ENCODE data around the gene ECI1. TPM values are rescaled to one million over a fixed set of nuclear protein-coding genes. Genes with fewer than 3 reads are reported as not detected.

ECI1 gene
- total and polyA plus RNA-seq, 2 experiments from 2014 or later = 71.4 to 156 TPM

- no peaks in the 10 kb centered on the region for H3K36me3 ChIP-seq (replicated peaks; ENCODE audit: insufficient read depth, low read depth)
- H3K4me2 ChIP-seq = no peak overlapping the region
- no peaks in the 10 kb centered on the region for H3K4me1 ChIP-seq (ENCODE audit: insufficient read depth)
- no peaks in the 10 kb centered on the region for H3K27me3 ChIP-seq
- H3K27ac ChIP-seq = no peak overlapping the region
- no peaks in the 10 kb centered on the region for H4K20me1 ChIP-seq (ENCODE audit: insufficient read depth, poor library complexity, severe bottlenecking)
- no peak for DNase-seq (ENCODE audit: low spot score)
- 78% methylated on average over 26 of the region's 26 CpGs for WGBS (ENCODE audit: low lambda C conversion rate, missing lambda C conversion rate)
- H3K9me2 ChIP-seq (replicated peaks; ENCODE audit: insufficient read depth) = no peaks in the 10 kb centered on the region
- no peak overlapping the region for H2AFZ ChIP-seq
- no peak for TF ChIP-seq EZH2phosphoT487 (IDR thresholded peaks at IDR 0.05; ENCODE audit: low read depth, severe bottlenecking, unreplicated experiment)
- TF ChIP-seq, protein P1, sequence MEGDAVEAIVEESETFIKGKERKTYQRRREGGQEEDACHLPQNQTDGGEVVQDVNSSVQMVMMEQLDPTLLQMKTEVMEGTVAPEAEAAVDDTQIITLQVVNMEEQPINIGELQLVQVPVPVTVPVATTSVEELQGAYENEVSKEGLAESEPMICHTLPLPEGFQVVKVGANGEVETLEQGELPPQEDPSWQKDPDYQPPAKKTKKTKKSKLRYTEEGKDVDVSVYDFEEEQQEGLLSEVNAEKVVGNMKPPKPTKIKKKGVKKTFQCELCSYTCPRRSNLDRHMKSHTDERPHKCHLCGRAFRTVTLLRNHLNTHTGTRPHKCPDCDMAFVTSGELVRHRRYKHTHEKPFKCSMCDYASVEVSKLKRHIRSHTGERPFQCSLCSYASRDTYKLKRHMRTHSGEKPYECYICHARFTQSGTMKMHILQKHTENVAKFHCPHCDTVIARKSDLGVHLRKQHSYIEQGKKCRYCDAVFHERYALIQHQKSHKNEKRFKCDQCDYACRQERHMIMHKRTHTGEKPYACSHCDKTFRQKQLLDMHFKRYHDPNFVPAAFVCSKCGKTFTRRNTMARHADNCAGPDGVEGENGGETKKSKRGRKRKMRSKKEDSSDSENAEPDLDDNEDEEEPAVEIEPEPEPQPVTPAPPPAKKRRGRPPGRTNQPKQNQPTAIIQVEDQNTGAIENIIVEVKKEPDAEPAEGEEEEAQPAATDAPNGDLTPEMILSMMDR (IDR thresholded peaks at IDR 0.05; ENCODE audit: poor library complexity) = no peak
- TF ChIP-seq EZH2 (IDR thresholded peaks at IDR 0.05; ENCODE audit: borderline replicate concordance) = no peak
- no peak overlapping the region for H3K4me3 ChIP-seq
- no peaks in the 10 kb centered on the region for H3K79me2 ChIP-seq
- H3K9me3 ChIP-seq (ENCODE audit: low read depth) = no peaks in the 10 kb centered on the region
Measured at GRCh38 chr16:2276368-2277195, 25.2 kb upstream of the ECI1 start.

DNA sequence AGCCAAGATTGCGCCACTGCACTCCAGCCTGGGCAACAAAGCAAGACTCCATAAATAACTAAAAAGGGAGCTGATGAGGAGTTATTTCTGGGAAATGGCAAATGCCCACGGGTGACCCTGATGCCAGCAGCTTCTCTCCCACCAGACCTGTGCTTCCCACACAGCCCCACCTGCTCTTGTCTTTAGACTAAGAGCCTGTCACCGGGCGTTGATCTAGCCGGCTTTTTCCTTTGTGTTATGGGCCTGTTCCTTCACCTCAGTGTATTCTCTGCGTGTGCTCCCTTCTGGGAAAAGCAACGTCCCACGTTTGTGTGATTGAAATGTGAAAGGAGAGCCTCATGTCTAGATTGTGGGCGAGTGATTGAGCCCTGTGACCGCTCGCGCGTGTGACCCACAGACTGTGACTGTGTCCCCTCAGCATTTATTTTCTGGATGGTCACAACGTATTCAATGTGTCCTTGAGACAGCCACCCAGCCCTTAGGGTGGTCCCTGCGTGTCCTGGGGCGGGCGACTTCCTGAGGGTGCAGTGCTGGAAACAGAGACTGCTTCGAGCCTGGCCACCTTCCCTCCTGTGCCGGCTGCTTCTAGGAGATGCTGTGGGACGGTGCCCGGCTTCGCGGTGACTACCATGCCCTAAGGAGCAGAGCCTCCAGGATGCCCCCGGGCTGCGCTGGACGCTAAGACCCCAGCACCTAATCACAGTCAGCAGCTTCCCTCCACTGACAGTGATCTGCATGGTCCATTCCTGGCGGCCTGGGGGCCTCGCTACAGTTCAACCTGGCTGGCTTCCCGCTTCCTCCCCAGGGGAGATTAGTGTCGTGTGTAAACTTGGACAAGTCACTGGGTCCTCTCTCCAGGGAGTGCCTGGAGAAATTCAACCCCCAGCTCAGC is 24.3 kb upstream of the ECI1 start:
- TF ChIP-seq EZH2 (IDR thresholded peaks at IDR 0.05; ENCODE audit: borderline replicate concordance) = no peak
- TF ChIP-seq, protein P1 (IDR thresholded peaks at IDR 0.05; ENCODE audit: poor library complexity) = no peak
- no peak for TF ChIP-seq EZH2phosphoT487 (IDR thresholded peaks at IDR 0.05; ENCODE audit: low read depth, severe bottlenecking, unreplicated experiment)

DNA sequence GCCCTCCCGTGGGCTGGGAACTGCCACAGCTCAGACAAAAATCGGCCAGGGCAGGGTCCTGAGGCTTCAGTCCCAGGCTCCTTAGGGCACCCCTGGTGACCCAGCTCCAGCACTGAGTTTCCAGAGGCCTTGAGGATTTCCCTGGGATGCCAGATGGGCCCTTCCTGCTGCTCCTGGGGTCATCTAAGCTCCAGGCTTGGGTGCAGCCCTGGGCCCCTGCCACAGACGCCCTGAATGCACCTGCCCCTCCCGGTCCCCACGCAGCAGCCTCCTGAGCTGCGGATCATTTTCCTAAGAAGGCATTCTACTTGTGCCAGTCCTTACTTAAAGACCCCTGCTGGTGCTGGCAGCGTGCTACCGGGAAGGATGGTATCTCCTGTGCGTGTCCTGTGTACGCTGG is 22.5 kb upstream of the ECI1 start:
- H4K20me1 ChIP-seq (ENCODE audit: insufficient read depth, poor library complexity, severe bottlenecking) = peaks cover 9% of the 10 kb centered on the region
- peaks cover 20% of the 10 kb centered on the region for H3K79me2 ChIP-seq
- no peak overlapping the region for H3K27ac ChIP-seq
- H3K27me3 ChIP-seq = no peaks in the 10 kb centered on the region
- no peaks in the 10 kb centered on the region for H3K9me2 ChIP-seq (replicated peaks; ENCODE audit: insufficient read depth)
- H3K4me2 ChIP-seq = no peak overlapping the region
- H3K36me3 ChIP-seq (replicated peaks; ENCODE audit: insufficient read depth, low read depth) = no peaks in the 10 kb centered on the region
- H3K9me3 ChIP-seq (ENCODE audit: low read depth) = no peaks in the 10 kb centered on the region
- no peak for DNase-seq (ENCODE audit: low spot score)
- TF ChIP-seq EZH2phosphoT487 (IDR thresholded peaks at IDR 0.05; ENCODE audit: low read depth, severe bottlenecking, unreplicated experiment) = no peak
- TF ChIP-seq, protein P1 (IDR thresholded peaks at IDR 0.05; ENCODE audit: poor library complexity) = no peak
- TF ChIP-seq EZH2 (IDR thresholded peaks at IDR 0.05; ENCODE audit: borderline replicate concordance) = no peak
- H3K4me1 ChIP-seq (ENCODE audit: insufficient read depth) = peaks cover 13% of the 10 kb centered on the region
- no peak overlapping the region for H2AFZ ChIP-seq
- 90% methylated on average over 10 of the region's 10 CpGs for WGBS (ENCODE audit: low lambda C conversion rate, missing lambda C conversion rate)
- H3K4me3 ChIP-seq = no peak overlapping the region

More for the DNA sequence above, 24.3 kb upstream of the ECI1 start:
- H2AFZ ChIP-seq = no peak overlapping the region
- peaks cover 4% of the 10 kb centered on the region for H3K79me2 ChIP-seq
- no peaks in the 10 kb centered on the region for H3K9me3 ChIP-seq (ENCODE audit: low read depth)
- no peak for DNase-seq (ENCODE audit: low spot score)
- H3K4me2 ChIP-seq = no peak overlapping the region
- no peaks in the 10 kb centered on the region for H3K27me3 ChIP-seq
- H3K27ac ChIP-seq = no peak overlapping the region
- no peaks in the 10 kb centered on the region for H3K4me1 ChIP-seq (ENCODE audit: insufficient read depth)
- no peaks in the 10 kb centered on the region for H3K9me2 ChIP-seq (replicated peaks; ENCODE audit: insufficient read depth)
- WGBS (ENCODE audit: low lambda C conversion rate, missing lambda C conversion rate) = 83% methylated on average over 30 of the region's 30 CpGs
- no peaks in the 10 kb centered on the region for H4K20me1 ChIP-seq (ENCODE audit: insufficient read depth, poor library complexity, severe bottlenecking)
- no peak overlapping the region for H3K4me3 ChIP-seq
- H3K36me3 ChIP-seq (replicated peaks; ENCODE audit: insufficient read depth, low read depth) = no peaks in the 10 kb centered on the region

Measured in hepatocyte (in vitro differentiated cells).